ENCODE results near the gene RPH3AL.

DNA sequence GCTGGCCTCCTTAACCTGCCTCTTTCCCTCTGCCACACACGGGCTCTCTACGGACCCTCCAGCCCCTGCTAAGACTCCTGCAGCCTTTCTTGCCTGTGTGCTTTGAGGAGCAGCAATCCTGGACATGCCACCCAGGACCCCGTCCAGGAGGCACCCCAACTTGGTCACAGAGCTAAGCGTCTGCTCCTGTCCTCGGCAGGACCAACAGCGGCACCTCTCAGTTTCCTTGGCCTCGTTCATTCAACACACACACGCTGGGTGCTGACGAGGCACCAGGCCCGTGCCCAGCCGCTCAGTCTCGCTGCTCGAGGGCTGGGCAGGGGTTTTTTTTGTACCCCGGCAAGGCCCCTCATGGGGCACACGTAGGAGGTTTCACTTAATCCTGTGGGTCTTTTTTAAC, 15.2 kb downstream of the RPH3AL start:
- TF ChIP-seq POLR2A (IDR thresholded peaks at IDR 0.05) = no peak
- TF ChIP-seq, protein P1, sequence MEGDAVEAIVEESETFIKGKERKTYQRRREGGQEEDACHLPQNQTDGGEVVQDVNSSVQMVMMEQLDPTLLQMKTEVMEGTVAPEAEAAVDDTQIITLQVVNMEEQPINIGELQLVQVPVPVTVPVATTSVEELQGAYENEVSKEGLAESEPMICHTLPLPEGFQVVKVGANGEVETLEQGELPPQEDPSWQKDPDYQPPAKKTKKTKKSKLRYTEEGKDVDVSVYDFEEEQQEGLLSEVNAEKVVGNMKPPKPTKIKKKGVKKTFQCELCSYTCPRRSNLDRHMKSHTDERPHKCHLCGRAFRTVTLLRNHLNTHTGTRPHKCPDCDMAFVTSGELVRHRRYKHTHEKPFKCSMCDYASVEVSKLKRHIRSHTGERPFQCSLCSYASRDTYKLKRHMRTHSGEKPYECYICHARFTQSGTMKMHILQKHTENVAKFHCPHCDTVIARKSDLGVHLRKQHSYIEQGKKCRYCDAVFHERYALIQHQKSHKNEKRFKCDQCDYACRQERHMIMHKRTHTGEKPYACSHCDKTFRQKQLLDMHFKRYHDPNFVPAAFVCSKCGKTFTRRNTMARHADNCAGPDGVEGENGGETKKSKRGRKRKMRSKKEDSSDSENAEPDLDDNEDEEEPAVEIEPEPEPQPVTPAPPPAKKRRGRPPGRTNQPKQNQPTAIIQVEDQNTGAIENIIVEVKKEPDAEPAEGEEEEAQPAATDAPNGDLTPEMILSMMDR (IDR thresholded peaks at IDR 0.05) = no peak

Data from prostate gland (tissue), 2 donors.